HFFc6 (cell line): ENCODE results near the gene IL24. TPM values are rescaled to one million over a fixed set of nuclear protein-coding genes. Genes with fewer than 3 reads are reported as not detected.

Source experiments
- DNase-seq: peaks from one replicate; pipeline ENCODE4 v3.0.0-alpha.2; 2018
- H3K27ac Mint-ChIP-seq: 2 replicates; pipeline ENCODE4 v1.8.0; 2020; ENCODE audit warnings: mild to moderate bottlenecking, mixed read lengths
- H3K27me3 Mint-ChIP-seq: 2 replicates; pipeline ENCODE4 v1.8.0; 2021; ENCODE audit warnings: mild to moderate bottlenecking, moderate library complexity, mixed read lengths; ENCODE audit not compliant: insufficient read depth
- H3K36me3 Mint-ChIP-seq: 2 replicates; pipeline ENCODE4 v1.8.0; 2021; ENCODE audit warnings: low read depth, mixed read lengths
- H3K4me1 Mint-ChIP-seq: 2 replicates; pipeline ENCODE4 v1.8.0; 2020; ENCODE audit warnings: low read depth, mixed read lengths
- H3K4me3 Mint-ChIP-seq: 2 replicates; pipeline ENCODE4 v1.8.0; 2020; ENCODE audit warnings: mild to moderate bottlenecking, moderate library complexity, mixed read lengths
- H3K9me3 Mint-ChIP-seq: 2 replicates; pipeline ENCODE4 v1.8.0; 2020; ENCODE audit warnings: mild to moderate bottlenecking, mixed read lengths
- total RNA-seq, 6 experiments: library from RNA; stranded (reverse); fragmentation: NEBNext Ultra II Directional; extraction: Animal tissue kit (Norgen Biotek cat#: 25700); gene quantifications; 2 replicates in 1 of 6; 3 replicates in 5 of 6; pipeline ENCODE4 v1.2.3, GENCODE V29; 2021
- TF ChIP-seq, protein P1 (sequence below): fragments of 200-600 bp; sonication (generic); IDR thresholded peaks from 2 replicates; pipeline ENCODE4 v1.5.0; 2021; ENCODE audit warnings: antibody characterized with exemption, mild to moderate bottlenecking

Gene IL24
- total RNA-seq, 6 experiments from 2014 or later = 0.24 TPM; not detected in 5

DNA sequence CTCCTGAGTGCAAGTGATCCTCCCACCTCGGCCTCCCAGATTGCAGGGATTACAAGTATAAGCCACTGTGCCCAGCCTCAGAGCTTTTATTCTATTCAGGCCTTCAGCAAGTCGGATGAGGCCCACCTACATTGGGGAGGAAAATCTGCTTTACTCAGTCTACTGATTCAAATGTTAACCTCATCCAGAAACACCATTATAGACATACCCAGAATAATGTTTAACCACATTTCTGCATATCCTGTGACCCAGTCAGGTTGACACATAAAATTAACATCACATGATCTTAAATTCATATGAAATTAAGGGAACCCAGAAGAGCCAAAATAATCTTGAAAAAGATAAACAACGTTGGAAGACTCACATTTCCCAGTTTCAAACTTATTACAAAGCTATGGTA is 16.9 kb upstream of the IL24 start:
- Mint-ChIP-seq H3K27me3 (no peaks in the 10 kb centered on the region; the same call in 1 of the 2 replicates), H3K36me3 (peaks cover 17% of the 10 kb centered on the region), H3K27ac (no peak overlapping the region), H3K4me3 (no peak overlapping the region), H3K9me3 (peaks cover 29% of the 10 kb centered on the region), H3K4me1 (no peaks in the 10 kb centered on the region)
- no peak for DNase-seq
- TF ChIP-seq, protein P1, sequence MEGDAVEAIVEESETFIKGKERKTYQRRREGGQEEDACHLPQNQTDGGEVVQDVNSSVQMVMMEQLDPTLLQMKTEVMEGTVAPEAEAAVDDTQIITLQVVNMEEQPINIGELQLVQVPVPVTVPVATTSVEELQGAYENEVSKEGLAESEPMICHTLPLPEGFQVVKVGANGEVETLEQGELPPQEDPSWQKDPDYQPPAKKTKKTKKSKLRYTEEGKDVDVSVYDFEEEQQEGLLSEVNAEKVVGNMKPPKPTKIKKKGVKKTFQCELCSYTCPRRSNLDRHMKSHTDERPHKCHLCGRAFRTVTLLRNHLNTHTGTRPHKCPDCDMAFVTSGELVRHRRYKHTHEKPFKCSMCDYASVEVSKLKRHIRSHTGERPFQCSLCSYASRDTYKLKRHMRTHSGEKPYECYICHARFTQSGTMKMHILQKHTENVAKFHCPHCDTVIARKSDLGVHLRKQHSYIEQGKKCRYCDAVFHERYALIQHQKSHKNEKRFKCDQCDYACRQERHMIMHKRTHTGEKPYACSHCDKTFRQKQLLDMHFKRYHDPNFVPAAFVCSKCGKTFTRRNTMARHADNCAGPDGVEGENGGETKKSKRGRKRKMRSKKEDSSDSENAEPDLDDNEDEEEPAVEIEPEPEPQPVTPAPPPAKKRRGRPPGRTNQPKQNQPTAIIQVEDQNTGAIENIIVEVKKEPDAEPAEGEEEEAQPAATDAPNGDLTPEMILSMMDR = no peak

DNA sequence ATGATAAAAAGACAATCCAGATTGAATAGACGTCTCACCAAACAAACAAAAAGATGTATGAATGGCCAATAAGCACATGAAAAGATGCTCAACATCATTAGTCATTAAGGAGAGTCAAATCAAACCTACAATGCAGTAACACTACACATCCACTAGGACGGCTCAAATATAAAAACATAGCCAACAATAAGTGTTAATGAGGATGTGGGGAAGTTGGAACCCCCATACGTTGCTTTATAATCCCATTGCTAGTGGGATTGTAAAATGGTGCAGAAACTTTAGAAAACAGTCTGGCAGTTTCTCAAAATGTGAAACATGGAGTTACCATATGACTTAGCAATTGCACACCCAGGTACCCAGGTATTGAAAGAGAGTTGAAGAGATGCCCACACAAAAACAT is 14.7 kb upstream of the IL24 start:
- H3K4me1 Mint-ChIP-seq = peaks cover 10% of the 10 kb centered on the region
- peaks cover 19% of the 10 kb centered on the region for H3K9me3 Mint-ChIP-seq
- no peak overlapping the region for H3K4me3 Mint-ChIP-seq
- TF ChIP-seq, protein P1 = peak; percentile 55
- no peak for DNase-seq
- H3K36me3 Mint-ChIP-seq = peaks cover 17% of the 10 kb centered on the region
- no peak overlapping the region for H3K27ac Mint-ChIP-seq
- no peaks in the 10 kb centered on the region; the same call in 1 of the 2 replicates for H3K27me3 Mint-ChIP-seq

DNA sequence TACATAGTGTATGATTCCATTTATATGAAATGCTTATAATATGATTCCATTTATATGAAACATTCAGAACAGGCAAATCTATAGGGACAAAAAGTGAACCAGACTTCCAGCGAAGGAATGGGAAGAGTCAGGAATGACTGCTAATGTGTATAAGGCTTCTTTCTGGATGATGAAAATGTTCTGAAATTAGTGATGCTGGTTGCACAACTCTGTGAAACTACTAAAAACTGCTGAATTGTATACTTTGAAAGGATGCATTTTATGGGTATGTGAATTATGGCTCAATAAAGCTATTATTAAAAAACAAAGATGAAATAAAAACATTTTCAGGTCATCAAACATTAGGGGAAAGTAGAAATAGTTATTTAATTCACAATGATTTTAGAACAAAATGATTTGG is 14.1 kb upstream of the IL24 start:
- H3K9me3 Mint-ChIP-seq = peaks cover 13% of the 10 kb centered on the region
- H3K27ac Mint-ChIP-seq = no peak overlapping the region
- H3K4me3 Mint-ChIP-seq = no peak overlapping the region
- TF ChIP-seq, protein P1 = no peak
- no peak for DNase-seq
- H3K36me3 Mint-ChIP-seq = peaks cover 15% of the 10 kb centered on the region
- no peaks in the 10 kb centered on the region; the same call in 1 of the 2 replicates for H3K27me3 Mint-ChIP-seq
- peaks cover 16% of the 10 kb centered on the region for H3K4me1 Mint-ChIP-seq

DNA sequence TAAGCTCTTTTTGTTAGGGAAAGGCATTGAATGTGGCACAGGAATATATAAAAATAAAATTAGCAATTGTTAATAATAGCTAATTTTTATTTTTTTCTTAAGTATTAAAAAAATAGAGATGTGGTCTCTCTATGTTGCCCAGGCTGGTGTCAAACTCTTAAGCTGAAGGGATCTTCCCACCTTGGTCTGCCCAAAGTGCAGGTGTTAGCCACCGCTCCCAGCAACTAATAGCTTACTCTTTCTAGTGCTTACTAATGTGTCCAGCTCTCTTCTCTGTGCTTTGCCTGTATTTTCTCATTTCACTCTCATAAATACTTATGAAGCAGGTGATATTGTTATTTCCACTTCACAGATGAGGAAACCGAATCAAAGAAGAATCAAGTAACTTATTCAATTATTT is 13.4 kb upstream of the IL24 start:
- H3K27me3 Mint-ChIP-seq = no peaks in the 10 kb centered on the region; the same call in 1 of the 2 replicates

DNA sequence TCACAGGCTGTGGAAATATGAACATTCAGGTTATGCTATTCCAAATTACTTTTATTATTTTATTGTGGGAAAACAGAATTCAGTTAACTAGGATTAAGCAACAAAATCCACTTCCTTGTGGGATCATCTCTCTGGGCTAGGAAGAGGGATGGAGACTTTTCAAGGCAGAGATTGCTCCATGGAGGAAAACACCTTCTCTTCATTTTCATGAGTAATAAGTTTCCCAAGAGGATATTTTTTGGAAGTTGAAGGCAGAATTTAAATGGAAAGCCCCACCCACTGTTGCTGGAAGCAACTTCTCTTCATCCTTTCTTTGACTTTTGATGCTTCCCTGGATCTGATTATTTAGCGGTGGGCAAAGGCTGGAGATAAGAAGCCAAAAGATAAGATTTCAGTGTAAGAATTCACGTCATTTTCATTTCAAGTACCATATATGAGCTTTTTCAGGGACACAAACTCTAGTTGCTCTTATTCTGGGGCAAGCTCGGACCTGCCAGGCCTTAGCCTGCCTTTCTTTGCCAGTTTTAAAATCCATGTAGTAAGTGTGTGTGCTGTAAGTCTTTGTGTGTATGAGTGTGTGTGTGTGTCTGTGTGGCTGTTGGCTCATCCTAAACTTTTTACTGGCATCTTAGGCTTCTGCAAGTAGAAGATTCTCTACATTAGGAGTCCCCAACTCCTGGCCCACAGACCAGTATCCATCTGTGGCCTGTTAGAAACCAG is 11.7 kb upstream of the IL24 start:
- no peaks in the 10 kb centered on the region for H3K9me3 Mint-ChIP-seq
- DNase-seq = no peak
- no peaks in the 10 kb centered on the region for H3K36me3 Mint-ChIP-seq
- no peak overlapping the region for H3K27ac Mint-ChIP-seq
- TF ChIP-seq, protein P1 = no peak
- peaks cover 36% of the 10 kb centered on the region for H3K4me1 Mint-ChIP-seq
- no peak overlapping the region for H3K4me3 Mint-ChIP-seq
- no peaks in the 10 kb centered on the region; the same call in 1 of the 2 replicates for H3K27me3 Mint-ChIP-seq

More for the DNA sequence above, 13.4 kb upstream of the IL24 start:
- no peak for DNase-seq
- H3K27ac Mint-ChIP-seq = no peak overlapping the region
- TF ChIP-seq, protein P1 = no peak
- H3K9me3 Mint-ChIP-seq = peaks cover 6% of the 10 kb centered on the region
- peaks cover 21% of the 10 kb centered on the region for H3K4me1 Mint-ChIP-seq
- H3K36me3 Mint-ChIP-seq = peaks cover 9% of the 10 kb centered on the region; the same call in 1 of the 2 replicates
- no peak overlapping the region for H3K4me3 Mint-ChIP-seq
